Measurements from ENCODE around the gene TRIM56. TPM values are rescaled to one million over a fixed set of nuclear protein-coding genes. Genes with fewer than 3 reads are reported as not detected.
"Not testable (repeated sequence)": the region's sequence is repeated elsewhere in the genome, so short reads cannot be mapped to it uniquely, and the experiment has no call there.

Gene TRIM56
- polyA plus RNA-seq (ENCODE audit: insufficient read length): 19.9 TPM
- long read RNA-seq, donor 1, full-length matches to known transcripts: 5 of 25 reads
- long read RNA-seq, donor 1, partial matches to known transcripts: 20 of 25 reads
- long read RNA-seq, donor 1, other reads (novel, unspliced or antisense): 0 of 25 reads
- long read RNA-seq, donor 2, full-length matches to known transcripts: 2 of 2 reads
- long read RNA-seq, donor 2, partial matches to known transcripts: 0 of 2 reads
- long read RNA-seq, donor 2, other reads (novel, unspliced or antisense): 0 of 2 reads
- long read RNA-seq, donor 3, full-length matches to known transcripts: 3 of 12 reads
- long read RNA-seq, donor 3, partial matches to known transcripts: 9 of 12 reads
- long read RNA-seq, donor 3, other reads (novel, unspliced or antisense): 0 of 12 reads
- long read RNA-seq, donor 4: 0 reads
- long read RNA-seq, donor 5, full-length matches to known transcripts: 1 of 1 reads
- long read RNA-seq, donor 5, partial matches to known transcripts: 0 of 1 reads
- long read RNA-seq, donor 5, other reads (novel, unspliced or antisense): 0 of 1 reads
- long read RNA-seq, donor 6, full-length matches to known transcripts: 1 of 1 reads
- long read RNA-seq, donor 6, partial matches to known transcripts: 0 of 1 reads
- long read RNA-seq, donor 6, other reads (novel, unspliced or antisense): 0 of 1 reads
- long read RNA-seq, donor 7, full-length matches to known transcripts: 7 of 7 reads
- long read RNA-seq, donor 7, partial matches to known transcripts: 0 of 7 reads
- long read RNA-seq, donor 7, other reads (novel, unspliced or antisense): 0 of 7 reads
- long read RNA-seq, donor 8, full-length matches to known transcripts: 2 of 2 reads
- long read RNA-seq, donor 8, partial matches to known transcripts: 0 of 2 reads
- long read RNA-seq, donor 8, other reads (novel, unspliced or antisense): 0 of 2 reads

- peak; percentile 82 for DNase-seq
Observed at GRCh38 chr7:101085162-101085964, at the start of gene TRIM56. Gene TRIM56 (plus strand): TSS chr7:101085481. CDS start chr7:101087313, 1,832 bp downstream.

GRCh38 chr7:101035941-101036340, 49.3 kb upstream of the TRIM56 start:
- no peak for DNase-seq

- not testable (repeated sequence) for DNase-seq
Observed at GRCh38 chr7:101041283-101041682, 44.0 kb upstream of the TRIM56 start.

GRCh38 chr7:101058355-101058754, 26.9 kb upstream of the TRIM56 start:
- peak; percentile 66 for DNase-seq

GRCh38 chr7:101059620-101059942, 25.7 kb upstream of the TRIM56 start:
- DNase-seq: no peak

- DNase-seq: no peak
Observed at GRCh38 chr7:101060992-101061391, 24.3 kb upstream of the TRIM56 start.

GRCh38 chr7:101064176-101064550, 21.1 kb upstream of the TRIM56 start:
- DNase-seq: not testable (repeated sequence)

- not testable (repeated sequence) for DNase-seq
Observed at GRCh38 chr7:101065162-101065561, 20.1 kb upstream of the TRIM56 start.

GRCh38 chr7:101066141-101066832, 19.0 kb upstream of the TRIM56 start:
- no peak for DNase-seq

GRCh38 chr7:101066833-101067177, 18.5 kb upstream of the TRIM56 start:
- no peak for DNase-seq

GRCh38 chr7:101068401-101068800, 16.9 kb upstream of the TRIM56 start:
- DNase-seq: no peak

- not testable (repeated sequence) for DNase-seq
Observed at GRCh38 chr7:101071362-101072104, 13.7 kb upstream of the TRIM56 start.

- no peak for DNase-seq
Observed at GRCh38 chr7:101075646-101076045, 9.6 kb upstream of the TRIM56 start.

GRCh38 chr7:101076183-101076582, 9.1 kb upstream of the TRIM56 start:
- DNase-seq: not testable (repeated sequence)

GRCh38 chr7:101077303-101078086, 7.8 kb upstream of the TRIM56 start:
- DNase-seq: peak; percentile 82

GRCh38 chr7:101081432-101081831, 3.8 kb upstream of the TRIM56 start:
- DNase-seq: no peak

GRCh38 chr7:101084865-101085161, 468 bp upstream of the TRIM56 start:
- no peak for DNase-seq

GRCh38 chr7:101087334-101088068, 2.2 kb downstream of the TRIM56 start:
- DNase-seq: no peak

GRCh38 chr7:101088069-101088425, 2.8 kb downstream of the TRIM56 start:
- DNase-seq: no peak
